Neural cell (in vitro differentiated cells): ENCODE measurements around the gene XG. TPM values are rescaled to one million over a fixed set of nuclear protein-coding genes. Genes with fewer than 3 reads are reported as not detected.
"Not testable (repeated sequence)": the region's sequence is repeated elsewhere in the genome, so short reads cannot be mapped to it uniquely, and the experiment has no call there.

Source experiments
- H2AFZ ChIP-seq: fragments of 200-600, 300-800 bp; sonication (generic), shearing (Covaris generic); 2 replicates; pipeline ENCODE4 v1.6.0; 2014; ENCODE audit warnings: low read depth, mild to moderate bottlenecking, antibody characterized with exemption, low read length, moderate library complexity
- H3F3A ChIP-seq: fragments of 200-600 bp; shearing (Covaris generic); 2 replicates; pipeline ENCODE4 v1.6.1; 2016; ENCODE audit warnings: mild to moderate bottlenecking, moderate library complexity, mixed read lengths, antibody characterized with exemption, low read length; ENCODE audit not compliant: insufficient read depth, poor library complexity, severe bottlenecking
- H3K27ac ChIP-seq: fragments of 200-600, 300-800 bp; sonication (generic), shearing (Covaris generic); 2 replicates; pipeline ENCODE4 v1.5.1; 2014; ENCODE audit warnings: mild to moderate bottlenecking, low read length, moderate library complexity
- H3K27me3 ChIP-seq: fragments of 300-800, 200-600 bp; sonication (generic), shearing (Covaris generic); 2 replicates; pipeline ENCODE4 v1.6.0; 2014; ENCODE audit warnings: mild to moderate bottlenecking, low read depth, low read length, moderate library complexity; ENCODE audit not compliant: insufficient read depth
- H3K36me3 ChIP-seq: fragments of 300-800, 200-600 bp; sonication (generic), shearing (Covaris generic); 2 replicates; pipeline ENCODE4 v1.5.1; 2014; ENCODE audit warnings: mild to moderate bottlenecking, antibody characterized with exemption, low read length, moderate library complexity; ENCODE audit not compliant: insufficient read depth
- H3K4me2 ChIP-seq: fragments of 300-800, 200-600 bp; sonication (generic), shearing (Covaris generic); 2 replicates; pipeline ENCODE4 v1.6.0; 2014; ENCODE audit warnings: mild to moderate bottlenecking, low read length
- H3K4me3 ChIP-seq: fragments of 300-800, 200-600 bp; sonication (generic), shearing (Covaris generic); 2 replicates; pipeline ENCODE4 v1.5.1; 2014; ENCODE audit warnings: mild to moderate bottlenecking, low read length, moderate library complexity
- H3K79me2 ChIP-seq: fragments of 200-600 bp; shearing (Covaris generic); replicated peaks from 2 replicates; pipeline ENCODE4 v1.6.0; 2014; ENCODE audit warnings: mild to moderate bottlenecking, low read length, moderate library complexity; ENCODE audit not compliant: insufficient read depth
- H3K9ac ChIP-seq: fragments of 300-800, 200-600 bp; sonication (generic), shearing (Covaris generic); 2 replicates; pipeline ENCODE4 v1.6.1; 2016; ENCODE audit warnings: mild to moderate bottlenecking, low read length, mixed read lengths
- H3K9me2 ChIP-seq: fragments of 200-600 bp; shearing (Covaris generic); 2 replicates; pipeline ENCODE4 v1.6.1; 2016; ENCODE audit warnings: mild to moderate bottlenecking, low read length, mixed read lengths; ENCODE audit not compliant: insufficient read depth
- H3K9me3 ChIP-seq: fragments of 200-600, 300-800 bp; sonication (generic), shearing (Covaris generic); 2 replicates; pipeline ENCODE4 v1.6.1; 2016; ENCODE audit warnings: mild to moderate bottlenecking, mixed run types, low read length, moderate library complexity, mixed read lengths
- H4K20me1 ChIP-seq: fragments of 200-600 bp; shearing (Covaris generic); 2 replicates; pipeline ENCODE4 v1.6.1; 2016; ENCODE audit warnings: mild to moderate bottlenecking, mixed run types; ENCODE audit not compliant: insufficient read depth
- EP300 ChIP-seq: fragments of 450-650 bp; conservative IDR thresholded peaks from 2 replicates; pipeline ENCODE4 v1.6.1; 2014; ENCODE audit warnings: antibody characterized with exemption, mild to moderate bottlenecking, moderate library complexity; ENCODE audit not compliant: poor library complexity, severe bottlenecking
- EZH2 ChIP-seq: fragments of 200-600, 300-800 bp; shearing (Covaris generic), sonication (generic); IDR thresholded peaks from 2 replicates; pipeline ENCODE4 v1.6.1; 2014; ENCODE audit warnings: antibody characterized with exemption, low read length, borderline replicate concordance, mild to moderate bottlenecking; ENCODE audit not compliant: insufficient read depth, poor library complexity, severe bottlenecking
- MXI1 ChIP-seq: fragments of 450-650 bp; conservative IDR thresholded peaks from 2 replicates; pipeline ENCODE4 v1.6.1; 2014; ENCODE audit warnings: antibody characterized with exemption, mild to moderate bottlenecking; ENCODE audit not compliant: poor library complexity, severe bottlenecking
- POLR2AphosphoS5 ChIP-seq: IDR thresholded peaks from 2 replicates; pipeline ENCODE4 v1.6.1; 2012
- RAD21 ChIP-seq: fragments of 450-650 bp; conservative IDR thresholded peaks from 2 replicates; pipeline ENCODE4 v1.6.1; 2014; ENCODE audit warnings: antibody characterized with exemption, mild to moderate bottlenecking, moderate library complexity
- REST ChIP-seq: IDR thresholded peaks from 2 replicates; pipeline ENCODE4 v1.6.1; 2012; ENCODE audit warnings: borderline replicate concordance
- SMC3 ChIP-seq: fragments of 450-650 bp; conservative IDR thresholded peaks from 2 replicates; pipeline ENCODE4 v1.6.1; 2014; ENCODE audit warnings: antibody characterized with exemption, mild to moderate bottlenecking, moderate library complexity; ENCODE audit not compliant: poor library complexity
- TAF1 ChIP-seq: IDR thresholded peaks from 2 replicates; pipeline ENCODE4 v1.6.1; 2012; ENCODE audit warnings: low read depth
- polyA plus RNA-seq: library from polyadenylated mRNA; depleted of rRNA; stranded (reverse); fragments of >200 nt; gene quantifications from 2 replicates; pipeline ENCODE4 v1.2.3, GENCODE V29; 2014
- TF ChIP-seq, protein P1 (sequence below): fragments of 450-650 bp; IDR thresholded peaks from 2 replicates; pipeline ENCODE4 v1.5.1; 2014; ENCODE audit warnings: antibody characterized with exemption, mild to moderate bottlenecking, moderate library complexity; ENCODE audit not compliant: poor library complexity, severe bottlenecking

The XG gene
- polyA plus RNA-seq, 1 donor from 2014 or later: 0.37 TPM

DNA sequence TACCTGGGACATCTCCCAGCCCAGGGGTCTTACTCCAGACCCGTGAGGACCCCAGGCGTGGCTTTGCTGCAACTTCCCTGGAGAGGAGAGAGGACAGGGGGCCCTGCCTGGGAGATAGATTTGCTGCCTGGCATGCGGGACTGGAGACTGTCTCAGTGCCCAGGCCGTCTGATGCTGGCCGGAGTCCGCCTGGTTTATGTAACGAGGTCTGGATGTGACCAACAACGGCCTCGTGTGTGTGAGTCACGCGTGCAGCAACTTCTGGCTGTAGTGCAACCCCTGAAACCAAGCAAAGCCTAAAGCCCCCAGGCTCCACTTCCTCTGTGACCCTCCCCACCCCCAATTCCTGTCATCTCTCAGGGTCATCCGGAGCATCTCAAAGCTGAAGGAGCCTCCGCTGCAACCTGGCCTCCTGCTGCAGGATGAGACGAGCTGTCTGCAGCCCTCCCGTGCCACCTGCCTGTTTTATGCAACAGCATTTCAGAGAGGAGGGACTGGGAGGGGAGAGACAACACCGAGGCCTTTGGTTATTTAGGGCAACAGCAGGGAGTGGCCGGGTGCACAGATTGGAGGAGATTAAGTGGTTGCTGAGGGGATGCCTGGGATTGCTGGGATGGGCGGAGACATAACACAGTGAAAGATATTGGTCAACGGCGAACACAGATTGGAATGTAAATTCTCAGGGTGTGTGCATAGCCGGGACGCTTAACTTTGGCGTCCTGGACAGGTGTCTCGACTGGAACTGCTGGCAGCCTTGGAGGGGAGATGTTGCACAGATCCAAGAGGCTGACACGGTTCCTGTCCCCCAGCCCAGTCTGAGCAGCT, 16.0 kb downstream of the XG start:
- H3K4me2 ChIP-seq: no peak overlapping the region
- H3K9ac ChIP-seq: no peak overlapping the region
- H3K79me2 ChIP-seq: no peaks in the 10 kb centered on the region
- no peak overlapping the region for H2AFZ ChIP-seq
- H3K9me2 ChIP-seq: no peaks in the 10 kb centered on the region
- H3K36me3 ChIP-seq: no peaks in the 10 kb centered on the region
- no peaks in the 10 kb centered on the region for H3F3A ChIP-seq
- H4K20me1 ChIP-seq: no peaks in the 10 kb centered on the region
- H3K27ac ChIP-seq: no peak overlapping the region
- TF ChIP-seq, protein P1, sequence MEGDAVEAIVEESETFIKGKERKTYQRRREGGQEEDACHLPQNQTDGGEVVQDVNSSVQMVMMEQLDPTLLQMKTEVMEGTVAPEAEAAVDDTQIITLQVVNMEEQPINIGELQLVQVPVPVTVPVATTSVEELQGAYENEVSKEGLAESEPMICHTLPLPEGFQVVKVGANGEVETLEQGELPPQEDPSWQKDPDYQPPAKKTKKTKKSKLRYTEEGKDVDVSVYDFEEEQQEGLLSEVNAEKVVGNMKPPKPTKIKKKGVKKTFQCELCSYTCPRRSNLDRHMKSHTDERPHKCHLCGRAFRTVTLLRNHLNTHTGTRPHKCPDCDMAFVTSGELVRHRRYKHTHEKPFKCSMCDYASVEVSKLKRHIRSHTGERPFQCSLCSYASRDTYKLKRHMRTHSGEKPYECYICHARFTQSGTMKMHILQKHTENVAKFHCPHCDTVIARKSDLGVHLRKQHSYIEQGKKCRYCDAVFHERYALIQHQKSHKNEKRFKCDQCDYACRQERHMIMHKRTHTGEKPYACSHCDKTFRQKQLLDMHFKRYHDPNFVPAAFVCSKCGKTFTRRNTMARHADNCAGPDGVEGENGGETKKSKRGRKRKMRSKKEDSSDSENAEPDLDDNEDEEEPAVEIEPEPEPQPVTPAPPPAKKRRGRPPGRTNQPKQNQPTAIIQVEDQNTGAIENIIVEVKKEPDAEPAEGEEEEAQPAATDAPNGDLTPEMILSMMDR: no peak
- TF ChIP-seq SMC3 (no peak), RAD21 (no peak), POLR2AphosphoS5 (no peak), REST (no peak), MXI1 (no peak), EZH2 (no peak), TAF1 (no peak), EP300 (no peak)
- H3K27me3 ChIP-seq: no peaks in the 10 kb centered on the region
- no peak overlapping the region for H3K4me3 ChIP-seq
- H3K9me3 ChIP-seq: no peaks in the 10 kb centered on the region

DNA sequence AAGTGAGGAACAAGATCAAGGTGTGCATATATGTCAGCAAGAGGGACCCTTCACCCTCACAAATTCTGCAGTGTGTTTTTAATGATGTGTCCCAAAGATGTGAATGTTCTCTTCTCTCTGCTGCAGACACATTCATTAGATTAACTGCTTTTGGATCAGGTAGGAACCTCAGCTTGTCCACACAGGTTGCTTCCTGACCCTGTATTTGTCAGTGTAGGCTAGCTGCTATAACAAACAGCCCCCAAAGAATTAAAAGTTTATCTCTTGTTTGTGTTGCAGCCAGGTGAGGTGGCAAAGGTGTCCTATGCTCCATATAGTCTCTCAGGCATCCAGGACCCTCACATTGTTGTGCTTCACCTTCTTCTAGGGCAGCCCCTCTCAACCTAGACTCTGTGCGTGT, 17.8 kb downstream of the XG start:
- no peaks in the 10 kb centered on the region for H3K9me2 ChIP-seq
- H3K79me2 ChIP-seq: no peaks in the 10 kb centered on the region
- no peak overlapping the region for H3K27ac ChIP-seq
- TF ChIP-seq POLR2AphosphoS5: no peak
- no peaks in the 10 kb centered on the region for H3K9me3 ChIP-seq
- H3K4me2 ChIP-seq: no peak overlapping the region
- no peak overlapping the region for H3K9ac ChIP-seq
- no peaks in the 10 kb centered on the region for H4K20me1 ChIP-seq
- no peak overlapping the region for H2AFZ ChIP-seq
- no peaks in the 10 kb centered on the region for H3K36me3 ChIP-seq
- H3K27me3 ChIP-seq: no peaks in the 10 kb centered on the region
- no peak overlapping the region for H3K4me3 ChIP-seq
- H3F3A ChIP-seq: no peaks in the 10 kb centered on the region

DNA sequence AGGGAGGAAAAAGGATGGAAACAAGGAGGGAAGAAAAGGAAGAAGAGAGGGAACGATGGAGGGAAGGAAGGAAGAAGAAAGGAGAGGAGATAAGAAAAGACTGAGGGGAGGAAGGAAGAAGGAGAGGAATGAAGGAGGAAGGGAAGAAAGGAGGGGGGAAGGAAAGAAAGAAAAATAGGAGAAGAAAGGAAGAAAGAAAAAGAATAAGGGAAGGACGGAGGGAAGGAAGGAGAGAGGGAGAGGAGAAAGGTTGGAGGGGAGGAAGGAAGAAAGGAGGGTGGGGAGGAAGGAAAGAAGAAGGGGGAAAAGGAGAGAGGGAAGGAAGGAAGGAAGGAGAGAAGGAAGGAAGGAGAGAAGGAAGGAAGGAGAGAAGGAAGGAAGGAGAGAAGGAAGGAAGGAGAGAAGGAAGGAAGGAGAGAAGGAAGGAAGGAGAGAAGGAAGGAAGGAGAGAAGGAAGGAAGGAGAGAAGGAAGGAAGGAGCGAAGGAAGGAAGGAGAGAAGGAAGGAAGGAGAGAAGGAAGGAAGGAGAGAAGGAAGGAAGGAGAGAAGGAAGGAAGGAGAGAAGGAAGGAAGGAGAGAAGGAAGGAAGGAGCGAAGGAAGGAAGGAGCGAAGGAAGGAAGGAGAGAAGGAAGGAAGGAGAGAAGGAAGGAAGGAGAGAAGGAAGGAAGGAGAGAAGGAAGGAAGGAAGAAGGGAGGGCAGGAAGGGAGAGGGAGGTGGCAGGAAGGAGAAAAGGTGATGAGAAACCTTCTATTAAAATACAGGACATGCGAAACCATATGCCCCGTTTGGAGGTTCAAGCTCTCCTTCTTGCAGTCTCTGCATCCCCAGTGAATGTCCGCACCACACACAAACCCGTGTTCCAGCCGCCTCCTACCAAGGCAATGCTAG, 21.6 kb downstream of the XG start:
- not testable (repeated sequence) for H3K9me3 ChIP-seq

More for the DNA sequence above, 21.6 kb downstream of the XG start:
- not testable (repeated sequence) for H3K9ac ChIP-seq, H3K4me2 ChIP-seq, H2AFZ ChIP-seq, H3K27me3 ChIP-seq, H3F3A ChIP-seq, H3K36me3 ChIP-seq, H3K27ac ChIP-seq, H3K4me3 ChIP-seq, H3K9me2 ChIP-seq, H4K20me1 ChIP-seq, H3K79me2 ChIP-seq
